ENCODE measurements around the gene AFF2.

DNA sequence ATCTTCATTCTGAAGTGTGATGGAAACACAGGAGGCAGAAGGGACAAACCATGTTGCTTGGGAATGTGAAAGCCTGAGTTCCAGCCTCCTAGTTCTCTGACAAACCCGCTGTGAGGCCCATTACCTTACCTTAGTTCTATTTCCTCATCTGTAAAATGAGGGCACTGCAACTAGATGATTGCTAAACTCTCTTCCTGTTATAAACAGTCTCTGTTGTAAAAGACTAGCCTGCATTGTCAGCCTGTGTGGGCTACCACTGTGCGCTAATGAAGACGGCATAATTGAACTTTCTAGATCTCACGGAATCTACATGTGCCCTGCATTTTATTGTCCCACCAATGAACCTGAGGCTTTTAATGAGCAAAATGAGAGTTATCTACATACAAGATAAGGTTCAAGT lies 147.2 kb downstream of the AFF2 start:
- TF ChIP-seq, protein P1, sequence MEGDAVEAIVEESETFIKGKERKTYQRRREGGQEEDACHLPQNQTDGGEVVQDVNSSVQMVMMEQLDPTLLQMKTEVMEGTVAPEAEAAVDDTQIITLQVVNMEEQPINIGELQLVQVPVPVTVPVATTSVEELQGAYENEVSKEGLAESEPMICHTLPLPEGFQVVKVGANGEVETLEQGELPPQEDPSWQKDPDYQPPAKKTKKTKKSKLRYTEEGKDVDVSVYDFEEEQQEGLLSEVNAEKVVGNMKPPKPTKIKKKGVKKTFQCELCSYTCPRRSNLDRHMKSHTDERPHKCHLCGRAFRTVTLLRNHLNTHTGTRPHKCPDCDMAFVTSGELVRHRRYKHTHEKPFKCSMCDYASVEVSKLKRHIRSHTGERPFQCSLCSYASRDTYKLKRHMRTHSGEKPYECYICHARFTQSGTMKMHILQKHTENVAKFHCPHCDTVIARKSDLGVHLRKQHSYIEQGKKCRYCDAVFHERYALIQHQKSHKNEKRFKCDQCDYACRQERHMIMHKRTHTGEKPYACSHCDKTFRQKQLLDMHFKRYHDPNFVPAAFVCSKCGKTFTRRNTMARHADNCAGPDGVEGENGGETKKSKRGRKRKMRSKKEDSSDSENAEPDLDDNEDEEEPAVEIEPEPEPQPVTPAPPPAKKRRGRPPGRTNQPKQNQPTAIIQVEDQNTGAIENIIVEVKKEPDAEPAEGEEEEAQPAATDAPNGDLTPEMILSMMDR (IDR thresholded peaks at IDR 0.05): no peak
- TF ChIP-seq POLR2AphosphoS5 (IDR thresholded peaks at IDR 0.05) (no peak), POLR2A (IDR thresholded peaks at IDR 0.05) (no peak)
